H1 (cell line): ENCODE data around the gene ZNF44. TPM values are rescaled to one million over a fixed set of nuclear protein-coding genes. Genes with fewer than 3 reads are reported as not detected.

Source experiments
- CTCF ChIA-PET: fragments of 300-600 bp; sonication (Branson Sonifier 250); formaldehyde crosslinking; loops from one replicate; lab custom pipeline; 2021; ENCODE audit not compliant: partially characterized antibody; lab: Charles Lee
- POLR2A ChIA-PET: fragments of 300-600 bp; sonication (Branson Sonifier 250); formaldehyde crosslinking; loops from one replicate; lab custom pipeline; 2021; ENCODE audit warnings: inconsistent platforms; ENCODE audit not compliant: partially characterized antibody; lab: Charles Lee
- DNase-seq, 2 experiments: peaks; one replicate each; pipeline versions ENCODE4 v3.0.0 to v3.0.0-alpha.2; 2010 to 2022; ENCODE audit warnings: low spot score in 2 of 2, low read depth in 1 of 2, mixed read lengths in 1 of 2
- FAIRE-seq: peaks from 2 replicates; lab custom pipeline; 2011; peaks lifted over from hg19 to GRCh38; lab: Jason Lieb, UNC
- H2AFZ ChIP-seq: 2 replicates; pipeline ENCODE4 v1.8.1; 2012; ENCODE audit warnings: low read length, inconsistent platforms
- H2AK5ac ChIP-seq: 2 replicates; pipeline ENCODE4 v1.6.1; 2013; ENCODE audit warnings: low read depth, low read length
- H2BK120ac ChIP-seq: replicated peaks from 2 replicates; pipeline ENCODE3; 2013; ENCODE audit warnings: low read depth, low read length, inconsistent platforms
- H2BK12ac ChIP-seq: 2 replicates; pipeline ENCODE4 v1.6.1; 2013; ENCODE audit warnings: low read depth, low read length
- H2BK15ac ChIP-seq: 2 replicates; pipeline ENCODE4 v1.6.1; 2013; ENCODE audit warnings: low read length
- H2BK20ac ChIP-seq: 2 replicates; pipeline ENCODE4 v1.6.1; 2013; ENCODE audit warnings: low read length
- H2BK5ac ChIP-seq: 2 replicates; pipeline ENCODE4 v1.6.1; 2013; ENCODE audit warnings: low read depth, low read length
- H3K14ac ChIP-seq: 2 replicates; pipeline ENCODE4 v1.6.1; 2013; ENCODE audit warnings: inconsistent platforms; ENCODE audit not compliant: insufficient read length
- H3K18ac ChIP-seq: 2 replicates; pipeline ENCODE4 v1.6.1; 2013; ENCODE audit warnings: low read length; ENCODE audit errors: extremely low read depth
- H3K23ac ChIP-seq: 2 replicates; pipeline ENCODE4 v1.6.1; 2013; ENCODE audit warnings: inconsistent platforms; ENCODE audit not compliant: insufficient read length
- H3K23me2 ChIP-seq: 2 replicates; pipeline ENCODE4 v1.6.1; 2013; ENCODE audit warnings: low read depth, low read length
- H3K27ac ChIP-seq: 2 replicates; pipeline ENCODE4 v1.6.1; 2011; ENCODE audit warnings: low read depth, low read length, inconsistent platforms
- H3K27me3 ChIP-seq, 4 experiments: replicated peaks in 1 of 4; 1 replicate in 1 of 4; 2 replicates in 3 of 4; pipeline versions ENCODE4 v1.6.1 to v1.8.1; 2011 to 2013; ENCODE audit warnings: low read length in 3 of 4, mild to moderate bottlenecking in 3 of 4, inconsistent platforms in 2 of 4, mixed read lengths in 2 of 4, moderate library complexity in 1 of 4; ENCODE audit not compliant: control insufficient read depth in 3 of 4, insufficient read depth in 3 of 4; ENCODE audit errors: extremely low read depth in 1 of 4
- H3K36me3 ChIP-seq, 4 experiments: 2 replicates each; pipeline versions ENCODE4 v1.6.1 to v1.8.1; 2011 to 2013; ENCODE audit warnings: mild to moderate bottlenecking in 4 of 4, low read length in 3 of 4, moderate library complexity in 2 of 4, control low read depth in 1 of 4, inconsistent platforms in 1 of 4; ENCODE audit not compliant: insufficient read depth in 4 of 4, control insufficient read depth in 2 of 4
- H3K4ac ChIP-seq: replicated peaks from 2 replicates; pipeline ENCODE3; 2013; ENCODE audit warnings: low read length, low read depth, mixed read lengths, inconsistent platforms; ENCODE audit not compliant: insufficient read length
- H3K4me1 ChIP-seq, 4 experiments: replicated peaks in 1 of 4; 1 replicate in 1 of 4; 2 replicates in 3 of 4; pipeline versions ENCODE4 v1.6.1 to v1.8.1; 2011 to 2013; ENCODE audit warnings: low read length in 3 of 4, inconsistent platforms in 2 of 4, mixed read lengths in 1 of 4; ENCODE audit not compliant: insufficient read depth in 4 of 4, control insufficient read depth in 3 of 4
- H3K4me2 ChIP-seq, 2 experiments: 2 replicates each; pipeline versions ENCODE4 v1.6.1 to v1.8.1; 2011 to 2013; ENCODE audit warnings: low read depth in 2 of 2, low read length in 2 of 2, control low read depth in 1 of 2, inconsistent platforms in 1 of 2, mild to moderate bottlenecking in 1 of 2; ENCODE audit not compliant: insufficient read depth in 1 of 2
- H3K4me3 ChIP-seq, 4 experiments: fragments of 200-600, 300-600 bp in 1 of 4; sonication (generic), shearing (Covaris generic), sonication (Bioruptor Twin) in 1 of 4; 2 replicates each; pipeline versions ENCODE4 v1.5.1 to v1.8.1; 2011 to 2016; ENCODE audit warnings: low read length in 4 of 4, low read depth in 3 of 4, control low read depth in 2 of 4, inconsistent platforms in 2 of 4, mild to moderate bottlenecking in 2 of 4, mixed read lengths in 1 of 4, moderate library complexity in 1 of 4; ENCODE audit not compliant: insufficient read depth in 2 of 4; ENCODE audit errors: extremely low read depth in 1 of 4
- H3K56ac ChIP-seq: replicated peaks from 2 replicates; pipeline ENCODE3; 2013; ENCODE audit warnings: low read depth, mild to moderate bottlenecking, mixed read lengths, low read length, inconsistent platforms; ENCODE audit not compliant: insufficient read length
- H3K79me1 ChIP-seq: 2 replicates; pipeline ENCODE4 v1.6.1; 2013; ENCODE audit warnings: low read depth, low read length, control low read depth
- H3K79me2 ChIP-seq, 2 experiments: 2 replicates each; pipeline versions ENCODE4 v1.6.1 to v1.8.1; 2012 to 2013; ENCODE audit warnings: low read length in 2 of 2, mild to moderate bottlenecking in 2 of 2, inconsistent platforms in 1 of 2; ENCODE audit not compliant: insufficient read depth in 2 of 2, control insufficient read depth in 1 of 2
- H3K9ac ChIP-seq, 4 experiments: replicated peaks in 1 of 4; 1 replicate in 1 of 4; 2 replicates in 3 of 4; pipeline versions ENCODE4 v1.6.1 to v1.8.1; 2011 to 2013; ENCODE audit warnings: low read depth in 3 of 4, low read length in 3 of 4, control low read depth in 2 of 4, mild to moderate bottlenecking in 2 of 4, moderate library complexity in 2 of 4, inconsistent platforms in 1 of 4; ENCODE audit errors: extremely low read depth in 1 of 4
- H3K9me3 ChIP-seq, 2 experiments: 2 replicates each; pipeline versions ENCODE4 v1.6.1 to v1.8.1; 2012 to 2013; ENCODE audit warnings: mild to moderate bottlenecking in 2 of 2, moderate library complexity in 2 of 2, control low read depth in 1 of 2, inconsistent platforms in 1 of 2, low read depth in 1 of 2, low read length in 1 of 2, mixed read lengths in 1 of 2; ENCODE audit not compliant: insufficient read depth in 2 of 2
- H4K20me1 ChIP-seq, 2 experiments: replicated peaks in 1 of 2; 2 replicates each; pipeline versions ENCODE3 to v1.8.1; 2011 to 2013; ENCODE audit warnings: inconsistent platforms in 2 of 2, low read length in 2 of 2, mild to moderate bottlenecking in 1 of 2; ENCODE audit not compliant: insufficient read depth in 2 of 2, control insufficient read depth in 1 of 2
- H4K5ac ChIP-seq: 2 replicates; pipeline ENCODE4 v1.6.1; 2013; ENCODE audit warnings: low read length, low read depth, mixed read lengths, inconsistent platforms; ENCODE audit not compliant: insufficient read length
- H4K8ac ChIP-seq: 2 replicates; pipeline ENCODE4 v1.8.0; 2013; ENCODE audit warnings: mild to moderate bottlenecking, moderate library complexity, low read length, inconsistent platforms; ENCODE audit not compliant: insufficient read depth; ENCODE audit errors: extremely low read depth
- H4K91ac ChIP-seq: replicated peaks from 2 replicates; pipeline ENCODE3; 2013; ENCODE audit warnings: low read length, mixed read lengths, inconsistent platforms; ENCODE audit not compliant: insufficient read length
- BCL11A ChIP-seq, 2 experiments: IDR thresholded peaks; one replicate each; pipeline ENCODE4 v1.6.1; 2011; ENCODE audit warnings: low read depth in 2 of 2, low read length in 2 of 2, mild to moderate bottlenecking in 2 of 2
- CEBPB ChIP-seq: IDR thresholded peaks from 2 replicates; pipeline ENCODE4 v1.6.1; 2012; ENCODE audit warnings: low read depth, low read length
- JUN ChIP-seq: IDR thresholded peaks from 2 replicates; pipeline ENCODE4 v1.6.1; 2011; ENCODE audit warnings: low read depth, mild to moderate bottlenecking, improper control_type of control experiment, low read length
- JUND ChIP-seq: IDR thresholded peaks from 2 replicates; pipeline ENCODE4 v1.6.1; 2011; ENCODE audit warnings: mild to moderate bottlenecking, improper control_type of control experiment, low read length
- NANOG ChIP-seq: IDR thresholded peaks from 2 replicates; pipeline ENCODE4 v1.6.1; 2011; ENCODE audit warnings: low read length, low read depth, mild to moderate bottlenecking, inconsistent platforms; ENCODE audit not compliant: insufficient read depth, poor library complexity, severe bottlenecking
- NRF1 ChIP-seq: IDR thresholded peaks from 2 replicates; pipeline ENCODE4 v1.6.1; 2011; ENCODE audit warnings: mild to moderate bottlenecking, low read depth, low read length, improper control_type of control experiment
- RBBP5 ChIP-seq: IDR thresholded peaks from 2 replicates; pipeline ENCODE4 v1.7.1; 2012; ENCODE audit warnings: low read depth, mild to moderate bottlenecking, inconsistent platforms, low read length, moderate library complexity, borderline replicate concordance
- SIRT6 ChIP-seq: IDR thresholded peaks from one replicate; pipeline ENCODE4 v1.7.1; 2012; ENCODE audit warnings: low read length, inconsistent platforms
- SP4 ChIP-seq: IDR thresholded peaks from 2 replicates; pipeline ENCODE4 v1.6.1; 2012; ENCODE audit warnings: low read length, inconsistent platforms
- TBP ChIP-seq: IDR thresholded peaks from 2 replicates; pipeline ENCODE4 v1.6.1; 2011; ENCODE audit warnings: low read depth, low read length, improper control_type of control experiment
- polyA plus RNA-seq, 7 experiments: library from polyadenylated mRNA; depleted of rRNA in 3 of 7; stranded (reverse) in 5 of 7; unstranded in 2 of 7; fragments of >200 nt in 5 of 7; fragments of 200-250 nt in 2 of 7; gene quantifications; 1 replicate in 5 of 7; 2 replicates in 1 of 7; 4 replicates in 1 of 7; pipeline versions ENCODE4 v1.2.1 to v1.2.3, GENCODE V29; 2011 to 2013; ENCODE audit warnings: missing spikeins in 2 of 7, mixed read lengths in 2 of 7
- total RNA-seq: library from RNA; stranded (reverse); fragmentation: NEBNext Ultra II Directional; extraction: Animal tissue kit (Norgen Biotek cat#: 25700); gene quantifications from 2 replicates; pipeline ENCODE4 v1.2.1, GENCODE V29; 2021
- TF ChIP-seq, protein P1 (sequence below), 3 experiments: IDR thresholded peaks; 1 replicate in 2 of 3; 2 replicates in 1 of 3; pipeline versions ENCODE4 v1.5.1 to v1.6.1; 2011; ENCODE audit warnings: low read length in 3 of 3, mild to moderate bottlenecking in 3 of 3, inconsistent platforms in 2 of 3, low read depth in 1 of 3, moderate library complexity in 1 of 3; ENCODE audit not compliant: insufficient read depth in 1 of 3; ENCODE audit errors: control extremely low read depth in 1 of 3

ZNF44 gene
- total and polyA plus RNA-seq, 2 of the 8 experiments (the other 6 are each of a cell fraction or from before 2014, with no cell fraction given), result 1.3 to 2.8 TPM

DNA sequence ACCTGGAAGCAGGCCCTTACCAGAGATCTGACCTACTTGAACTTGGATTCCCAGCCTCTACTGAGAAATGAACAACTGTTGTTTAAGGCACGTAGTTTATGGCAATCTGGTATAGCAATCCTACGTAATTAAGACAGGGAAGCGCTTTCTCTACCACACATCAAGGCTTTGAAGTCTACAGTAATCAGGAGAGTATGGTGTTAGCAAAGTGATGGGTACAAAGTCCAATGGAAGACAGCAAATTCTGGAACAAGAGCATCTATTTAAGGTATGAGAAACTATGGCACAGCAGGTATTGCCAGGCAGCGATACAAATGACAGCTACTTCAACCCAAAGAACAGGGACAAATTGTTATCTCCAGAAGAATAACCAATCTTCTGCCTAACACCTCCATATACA, 35.7 kb upstream of the ZNF44 start (continued):
- no peak for TF ChIP-seq JUN

DNA sequence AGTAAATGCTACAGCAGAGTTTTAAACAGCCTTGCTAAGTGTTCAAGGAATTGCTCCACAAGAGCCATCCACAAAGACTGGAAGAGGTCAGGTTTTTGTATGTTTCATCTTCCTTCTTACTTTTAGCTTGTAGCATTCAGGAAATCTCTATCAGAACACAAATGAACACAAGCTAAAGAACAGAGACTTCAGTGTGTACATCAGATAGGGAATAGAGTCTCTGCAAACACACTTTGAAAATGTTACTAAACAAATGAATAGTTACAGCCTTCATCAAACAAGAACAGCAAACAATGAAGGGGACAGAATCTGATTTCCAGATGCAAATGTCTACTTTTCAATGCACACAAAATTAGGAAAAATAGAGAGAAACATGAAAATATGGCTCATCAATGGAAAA, 31.0 kb upstream of the ZNF44 start:
- FAIRE-seq, result no peak
- Histone ChIP-seq H3K18ac (no peak overlapping the region), H3K79me1 (no peaks in the 10 kb centered on the region), H2BK15ac (no peak overlapping the region), H4K5ac (no peak overlapping the region), H3K27me3 (no peaks in the 10 kb centered on the region), H3K79me2 (no peaks in the 10 kb centered on the region), H2BK20ac (no peak overlapping the region), H3K4ac (no peak overlapping the region), H2BK5ac (no peak overlapping the region), H2BK12ac (no peak overlapping the region), H3K56ac (no peak overlapping the region), H3K27ac (no peak overlapping the region), H3K23me2 (no peaks in the 10 kb centered on the region), H3K4me1 (no peaks in the 10 kb centered on the region), H4K20me1 (no peaks in the 10 kb centered on the region), H3K23ac (no peak overlapping the region), H2AFZ (no peak overlapping the region), H4K91ac (no peak overlapping the region), H3K14ac (no peak overlapping the region), H3K4me2 (no peak overlapping the region), H3K9ac (no peak overlapping the region), H2BK120ac (no peak overlapping the region), H3K4me3 (no peak overlapping the region), H3K9me3 (peaks cover 21 to 27% of the 10 kb centered on the region in 2 experiments; a peak in 3 of 4 replicates), H3K36me3 (peaks cover 0 to 13% (median 4%) of the 10 kb centered on the region in 4 experiments; a peak in 3 of 8 replicates), H2AK5ac (no peak overlapping the region), H4K8ac (no peak overlapping the region)
- POLR2A ChIA-PET, result no interaction called here
- DNase-seq, result no peak
- CTCF ChIA-PET, result no interaction called here
- no peak for TF ChIP-seq SP4
- TF ChIP-seq NRF1, result no peak
- TF ChIP-seq SIRT6, result no peak
- TF ChIP-seq NANOG, result no peak
- TF ChIP-seq RBBP5, result no peak
- TF ChIP-seq JUND, result no peak
- TF ChIP-seq BCL11A (IDR thresholded peaks at IDR 0.05; ENCODE audit: low read depth in 2 of 2, low read length in 2 of 2), result no peak
- no peak for TF ChIP-seq TBP
- TF ChIP-seq CEBPB, result no peak
- TF ChIP-seq, protein P1, sequence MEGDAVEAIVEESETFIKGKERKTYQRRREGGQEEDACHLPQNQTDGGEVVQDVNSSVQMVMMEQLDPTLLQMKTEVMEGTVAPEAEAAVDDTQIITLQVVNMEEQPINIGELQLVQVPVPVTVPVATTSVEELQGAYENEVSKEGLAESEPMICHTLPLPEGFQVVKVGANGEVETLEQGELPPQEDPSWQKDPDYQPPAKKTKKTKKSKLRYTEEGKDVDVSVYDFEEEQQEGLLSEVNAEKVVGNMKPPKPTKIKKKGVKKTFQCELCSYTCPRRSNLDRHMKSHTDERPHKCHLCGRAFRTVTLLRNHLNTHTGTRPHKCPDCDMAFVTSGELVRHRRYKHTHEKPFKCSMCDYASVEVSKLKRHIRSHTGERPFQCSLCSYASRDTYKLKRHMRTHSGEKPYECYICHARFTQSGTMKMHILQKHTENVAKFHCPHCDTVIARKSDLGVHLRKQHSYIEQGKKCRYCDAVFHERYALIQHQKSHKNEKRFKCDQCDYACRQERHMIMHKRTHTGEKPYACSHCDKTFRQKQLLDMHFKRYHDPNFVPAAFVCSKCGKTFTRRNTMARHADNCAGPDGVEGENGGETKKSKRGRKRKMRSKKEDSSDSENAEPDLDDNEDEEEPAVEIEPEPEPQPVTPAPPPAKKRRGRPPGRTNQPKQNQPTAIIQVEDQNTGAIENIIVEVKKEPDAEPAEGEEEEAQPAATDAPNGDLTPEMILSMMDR (IDR thresholded peaks at IDR 0.05; ENCODE audit: control extremely low read depth in 1 of 3, insufficient read depth in 1 of 3, low read depth in 1 of 3, low read length in 3 of 3), result no peak
